GM12801 (cell line): Measurements from ENCODE around the gene TAGLN2.

ENCODE experiments used
- CTCF ChIP-seq: IDR thresholded peaks from one replicate; pipeline ENCODE4 v1.5.1; 2011; ENCODE audit warnings: control low read depth; ENCODE audit not compliant: insufficient read length; ENCODE audit errors: extremely low read depth

TAGLN2 gene

GRCh38 chr1:159889821-159890252, 35.5 kb downstream of the TAGLN2 start:
- TF ChIP-seq CTCF, result no peak

- TF ChIP-seq CTCF, result no peak
These were observed 36.1 kb downstream of the TAGLN2 start for GRCh38 chr1:159889202-159889601.

GRCh38 chr1:159884296-159884695, 41.0 kb downstream of the TAGLN2 start:
- TF ChIP-seq CTCF, result no peak

- no peak for TF ChIP-seq CTCF
These were observed 42.2 kb downstream of the TAGLN2 start for GRCh38 chr1:159883134-159883533.

- TF ChIP-seq CTCF, result no peak
These were observed 42.8 kb downstream of the TAGLN2 start for GRCh38 chr1:159882527-159882862.

GRCh38 chr1:159881622-159882526, 43.4 kb downstream of the TAGLN2 start:
- no peak for TF ChIP-seq CTCF

- no peak for TF ChIP-seq CTCF
These were observed 44.9 kb downstream of the TAGLN2 start for GRCh38 chr1:159880430-159880829.
